Stimulated activated CD4-positive, alpha-beta T cell treated with anti-CD3 and anti-CD28 coated beads, Interleukin-1b, Interleukin-23, amount 100 ng/mL, for 24 hours (primary cell): ENCODE results near the gene GPR132.

Source experiments
- DNase-seq, 4 experiments: peaks; one replicate each; pipeline ENCODE4 v3.0.0-alpha.2; 2020; ENCODE audit warnings: low read depth in 4 of 4, low spot score in 1 of 4

The GPR132 gene

DNA sequence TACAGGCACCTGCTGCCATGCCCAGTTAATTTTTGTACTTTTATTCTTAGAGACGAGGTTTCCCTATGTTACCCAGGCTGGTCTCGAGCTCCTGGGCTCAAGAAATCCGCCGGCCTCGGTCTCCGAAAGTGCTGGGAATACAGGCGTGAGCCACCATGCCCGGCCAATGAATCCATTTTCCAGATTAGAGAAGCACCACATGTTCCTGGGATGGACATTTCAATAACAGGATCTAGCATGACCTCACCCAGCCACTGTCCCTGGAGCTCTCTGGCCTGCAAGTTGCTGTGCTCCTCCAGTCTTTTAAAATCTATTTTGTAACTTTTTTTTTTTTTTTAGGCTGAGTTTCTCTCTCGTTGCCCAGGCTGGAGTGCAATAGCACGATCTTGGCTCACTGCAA lies 2.2 kb downstream of the GPR132 start:
- DNase-seq = no peak

DNA sequence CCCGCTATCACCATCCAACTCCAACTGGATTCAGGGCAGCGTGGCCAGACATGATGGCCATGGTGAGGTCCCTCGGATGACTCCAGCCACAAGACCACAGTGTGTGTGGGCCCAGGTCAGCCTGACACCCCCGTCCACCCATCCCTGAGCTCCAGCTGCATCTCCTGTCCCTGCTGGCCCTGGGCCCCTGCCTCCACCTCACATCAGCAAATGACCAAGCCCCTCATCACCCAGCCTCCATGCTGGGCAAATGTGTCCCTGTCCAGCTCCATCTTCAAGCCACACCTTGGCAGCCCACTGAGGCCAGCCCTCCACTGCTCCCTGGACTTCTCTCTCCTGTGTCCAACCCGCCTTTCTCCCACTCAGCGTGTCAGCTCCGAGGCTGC lies 3.2 kb downstream of the GPR132 start:
- DNase-seq = no peak

DNA sequence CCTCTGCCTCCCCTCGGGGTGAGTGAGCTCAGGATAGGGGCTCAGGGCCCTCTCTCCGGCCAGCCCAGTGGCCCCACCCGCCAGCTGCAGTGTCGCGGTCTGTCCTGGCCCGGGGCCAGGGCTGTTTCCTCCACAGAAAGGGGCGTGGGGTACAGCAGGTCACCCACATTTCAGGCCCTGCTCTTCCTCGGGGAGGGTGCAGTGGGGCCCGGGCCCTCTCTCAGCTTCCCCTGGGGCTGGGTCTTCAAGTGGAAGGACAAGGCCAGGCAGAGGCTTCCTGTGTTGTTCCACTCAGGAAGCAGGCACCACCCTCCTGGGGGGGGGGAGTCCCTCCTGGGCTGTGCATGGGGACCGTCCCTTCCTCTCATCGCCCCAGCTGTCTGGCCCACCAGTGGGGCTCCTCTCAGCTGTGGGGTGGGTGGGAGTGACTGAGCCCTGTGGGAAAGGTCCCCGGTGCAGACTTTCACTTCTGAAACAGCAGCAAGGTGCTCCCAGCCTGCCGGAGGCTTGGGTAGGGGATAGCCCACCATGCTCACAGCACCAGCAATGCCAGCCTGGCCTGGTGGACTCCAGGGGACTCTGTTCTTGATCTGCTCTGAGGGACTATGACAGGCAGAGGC lies 3.7 kb downstream of the GPR132 start:
- peak in 2 of 4 experiments; percentile 52 to 71 for DNase-seq

DNA sequence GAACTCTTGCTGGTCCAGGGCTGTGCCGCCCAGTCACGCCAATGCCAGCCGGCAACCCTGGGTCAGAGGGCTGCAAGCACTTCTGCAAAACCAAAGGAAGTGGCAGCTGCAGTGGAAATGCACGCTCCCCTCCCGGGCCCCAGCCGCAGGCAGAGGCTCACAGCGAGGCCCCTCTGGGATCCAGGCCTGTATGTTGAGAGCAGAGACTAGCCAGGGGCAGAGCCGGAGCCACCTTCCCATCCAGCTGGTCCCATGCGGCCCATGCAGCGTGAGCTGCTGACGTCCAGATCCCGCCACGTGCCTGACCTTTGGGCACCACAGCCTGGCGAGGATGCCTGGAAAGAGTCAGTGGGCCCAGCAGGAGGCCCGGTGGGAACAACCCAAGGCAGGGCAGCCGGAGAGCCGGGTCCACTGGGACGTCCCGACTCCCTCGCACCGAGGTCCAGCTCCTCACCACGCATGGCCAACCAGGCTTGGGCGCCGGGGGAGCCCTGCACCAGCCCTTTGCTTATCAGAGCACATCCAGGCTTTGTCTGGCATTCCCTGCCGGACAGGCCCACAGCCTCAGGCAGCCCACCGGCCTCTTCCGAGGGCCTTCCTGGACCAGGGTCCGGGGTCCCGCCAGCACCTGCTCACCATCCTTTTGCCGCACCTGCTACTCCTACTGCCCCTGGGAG lies 4.3 kb downstream of the GPR132 start:
- DNase-seq = no peak

DNA sequence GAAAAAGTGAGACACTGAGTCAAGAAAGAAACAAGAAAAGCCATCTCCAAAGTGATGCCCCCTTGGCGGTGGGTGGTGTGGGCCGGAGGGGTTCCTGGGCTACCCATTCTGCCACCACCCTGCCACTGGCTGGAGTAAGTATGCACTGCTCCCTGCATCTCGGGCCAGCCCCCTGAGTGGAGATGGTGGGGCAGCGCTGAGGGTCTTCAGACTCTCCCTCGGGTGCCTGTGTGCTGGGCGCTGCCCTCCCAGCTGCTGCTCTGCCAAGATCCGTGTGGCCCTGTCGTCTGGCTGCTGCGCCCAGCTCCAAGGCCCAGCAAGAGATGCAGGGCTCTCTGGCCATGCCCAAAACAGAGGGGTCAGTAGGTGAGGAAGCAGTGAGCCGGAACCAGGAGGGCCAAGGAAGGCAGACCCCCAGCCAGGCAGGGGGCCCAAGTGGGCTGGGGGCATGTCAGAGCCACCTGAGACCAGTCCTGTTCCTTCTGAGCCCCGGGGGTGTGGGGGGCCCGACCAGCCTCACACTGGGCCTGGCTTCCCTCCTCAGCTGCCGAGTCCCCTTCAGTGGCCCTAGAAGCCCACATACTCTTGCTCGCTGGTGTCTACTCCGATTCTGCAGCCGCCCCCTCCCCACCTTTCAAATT lies 5.2 kb downstream of the GPR132 start:
- DNase-seq = no peak

DNA sequence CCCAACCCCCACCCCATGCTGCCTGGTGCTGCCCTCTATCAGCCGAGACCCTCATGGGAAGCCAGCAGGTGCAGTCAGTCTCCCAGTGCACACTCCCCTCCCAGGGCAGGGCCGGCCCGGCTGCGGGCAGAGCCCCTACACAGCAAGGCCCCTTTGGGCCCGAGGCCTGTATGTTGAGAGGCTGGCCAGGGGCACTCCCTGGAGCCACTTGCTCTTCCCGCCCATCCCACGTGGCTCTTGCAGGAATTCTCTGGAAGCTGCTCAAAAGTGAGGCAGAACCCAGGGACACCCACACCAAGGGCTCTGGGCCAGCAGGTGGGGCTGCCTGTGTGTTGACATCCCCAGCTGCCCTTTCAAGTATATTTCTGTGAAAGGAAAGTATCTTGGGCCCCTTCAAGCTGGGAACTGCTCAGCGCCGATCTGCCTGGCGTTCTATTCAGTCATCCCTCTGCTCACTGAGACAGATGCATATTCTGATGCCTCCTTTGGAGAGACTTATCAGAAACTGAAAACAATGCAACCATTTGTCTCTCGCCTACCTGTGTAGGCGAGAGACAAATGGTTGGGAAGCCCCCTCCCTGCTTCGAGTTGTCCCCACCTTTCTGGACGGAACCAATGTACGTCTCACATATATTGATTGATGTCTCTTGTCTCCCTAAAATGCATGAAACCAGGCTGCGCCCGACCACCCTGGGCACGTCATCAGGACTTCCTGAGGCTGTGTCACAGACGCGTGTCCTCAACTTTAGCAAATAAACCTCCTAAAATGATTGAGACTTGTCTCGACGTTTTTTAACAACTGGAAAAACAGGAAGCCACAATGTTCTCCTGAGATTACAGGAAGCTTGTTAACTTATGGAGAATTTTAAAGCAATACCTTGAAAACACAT lies 6.0 kb downstream of the GPR132 start:
- DNase-seq = no peak

DNA sequence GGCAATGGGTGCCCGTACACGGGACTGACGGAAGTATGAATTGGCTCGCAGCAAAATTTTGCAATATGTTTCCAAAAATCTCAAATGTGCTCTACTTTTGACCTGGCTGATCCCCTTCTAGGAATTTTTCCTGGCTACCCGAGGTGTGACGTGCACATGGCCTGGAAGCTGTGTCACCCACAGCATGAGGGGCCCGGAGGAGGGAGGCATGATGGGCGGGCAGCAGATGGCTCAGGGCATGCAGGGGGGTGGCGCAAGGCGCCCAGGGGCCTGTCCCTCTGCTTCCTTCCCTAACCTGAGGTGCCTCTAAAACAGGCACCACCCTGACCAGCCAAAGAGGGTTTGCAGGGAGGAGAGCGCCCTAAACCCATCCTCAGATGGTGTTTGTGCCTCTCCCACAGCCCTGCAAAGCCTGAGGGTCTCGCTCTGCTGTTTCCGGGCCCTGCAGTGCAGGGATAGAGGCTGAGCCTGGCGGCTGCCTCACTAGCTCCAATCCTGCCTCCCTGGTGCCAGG lies 6.7 kb downstream of the GPR132 start:
- DNase-seq = no peak

DNA sequence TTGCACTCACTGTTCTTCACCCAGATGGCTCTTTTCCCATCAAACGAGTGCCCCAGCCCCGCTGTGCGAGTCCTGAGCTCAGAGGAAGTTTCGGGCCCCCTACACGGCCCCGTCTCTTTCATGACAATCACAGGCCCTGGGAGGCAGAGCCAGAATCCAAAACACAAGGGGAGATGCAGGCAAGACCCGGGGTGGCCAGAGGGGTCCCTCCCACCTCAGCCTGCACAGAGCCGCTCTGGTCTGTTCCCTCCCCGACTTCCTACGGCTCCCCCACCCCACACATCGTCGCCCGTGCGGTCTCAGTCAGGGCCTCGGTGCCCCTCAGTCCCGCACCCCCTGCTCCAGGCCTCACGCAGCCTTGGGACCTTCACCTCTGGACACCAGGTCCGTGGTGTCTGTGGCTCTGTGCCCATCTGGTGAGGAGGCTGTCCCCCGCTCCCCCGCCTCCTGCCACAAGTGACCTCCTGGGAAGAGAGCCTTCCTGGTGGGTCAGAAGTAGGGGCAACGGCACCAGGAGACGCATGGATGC lies 8.9 kb downstream of the GPR132 start:
- DNase-seq = no peak

DNA sequence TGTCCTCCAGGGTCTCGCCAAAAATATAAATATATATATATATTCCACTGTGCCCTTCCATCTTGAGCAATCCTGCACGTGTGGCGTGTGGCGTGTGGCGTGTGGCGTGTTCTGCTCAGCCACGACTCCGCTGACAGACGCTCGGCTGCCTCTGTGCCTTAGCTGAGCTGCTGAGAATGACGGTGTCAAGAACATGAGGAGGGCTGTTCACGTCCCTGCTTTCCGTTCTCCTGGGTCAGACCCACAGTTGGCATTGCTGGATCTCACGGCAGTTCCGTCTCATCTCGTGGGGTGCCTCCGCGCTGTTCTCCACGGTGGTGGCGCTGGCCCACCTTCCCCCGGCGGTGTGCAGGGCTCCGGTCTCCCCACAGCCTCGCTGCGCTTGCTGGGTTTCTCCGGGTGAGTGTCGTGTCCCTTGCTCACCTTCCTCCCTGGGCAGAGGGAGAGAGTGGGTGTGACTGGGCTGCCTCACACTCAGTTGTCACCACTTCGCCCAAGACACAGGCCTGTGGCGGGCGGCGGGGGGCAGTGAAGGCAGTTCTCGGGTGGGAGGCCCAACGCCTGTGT lies 9.4 kb downstream of the GPR132 start:
- DNase-seq = no peak

DNA sequence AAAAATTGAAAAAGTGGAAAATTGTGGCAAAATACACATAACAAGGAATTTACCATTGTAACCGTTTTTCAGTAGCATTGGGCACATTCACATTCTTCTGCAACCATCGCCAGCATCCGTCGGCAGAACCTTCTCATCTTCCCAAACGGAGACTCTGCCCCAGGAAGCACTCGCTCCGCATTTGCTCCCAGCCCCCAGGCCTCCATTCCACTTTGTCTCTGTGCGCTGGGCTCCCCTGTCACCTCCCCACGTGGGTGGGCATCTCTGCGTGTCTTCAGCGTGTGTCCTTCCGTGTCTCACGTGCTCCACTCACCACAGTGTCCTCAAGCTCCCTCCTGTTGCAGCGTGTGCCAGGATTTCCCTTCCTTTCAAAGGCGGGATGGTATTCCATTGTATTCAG lies 9.9 kb downstream of the GPR132 start:
- no peak for DNase-seq

DNA sequence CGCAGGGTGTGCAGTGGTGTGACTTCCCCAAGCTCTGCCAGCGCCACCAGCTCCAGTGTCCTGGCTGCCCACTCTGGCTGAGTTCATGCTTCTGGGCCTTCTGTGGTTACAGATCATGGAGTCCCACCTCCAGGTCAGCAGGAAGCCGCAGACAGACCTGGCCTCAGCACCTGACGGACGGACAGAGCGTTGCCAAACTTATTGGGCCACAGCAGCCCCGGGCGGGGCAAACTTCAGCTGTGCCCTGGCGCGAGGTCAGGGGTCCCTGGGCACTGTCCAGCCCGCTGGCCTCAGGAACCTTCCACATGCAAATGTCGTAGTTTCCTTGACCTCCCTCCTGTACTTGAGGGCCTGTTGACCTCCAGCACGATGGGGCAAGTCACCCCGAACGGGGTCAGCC lies 11.2 kb downstream of the GPR132 start:
- no peak for DNase-seq

DNA sequence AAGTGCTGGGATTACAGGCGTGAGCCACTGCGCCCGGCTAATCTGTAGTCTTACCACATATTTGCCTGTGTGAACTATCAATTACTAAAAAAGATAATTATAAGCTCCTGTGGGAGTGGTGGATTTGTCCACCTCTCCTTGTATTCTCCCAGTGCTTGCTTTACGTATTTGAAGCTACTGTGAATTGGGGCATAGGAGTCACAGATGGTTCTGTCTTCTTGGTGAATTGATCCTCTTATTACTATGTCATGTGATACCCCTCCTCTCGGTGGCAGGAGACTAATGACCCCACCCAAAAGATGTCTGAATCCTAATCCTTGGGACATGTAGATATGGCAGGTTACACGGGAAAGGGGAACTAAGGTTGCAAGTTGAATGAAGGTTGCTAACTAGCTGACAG lies 11.8 kb downstream of the GPR132 start:
- no peak for DNase-seq

DNA sequence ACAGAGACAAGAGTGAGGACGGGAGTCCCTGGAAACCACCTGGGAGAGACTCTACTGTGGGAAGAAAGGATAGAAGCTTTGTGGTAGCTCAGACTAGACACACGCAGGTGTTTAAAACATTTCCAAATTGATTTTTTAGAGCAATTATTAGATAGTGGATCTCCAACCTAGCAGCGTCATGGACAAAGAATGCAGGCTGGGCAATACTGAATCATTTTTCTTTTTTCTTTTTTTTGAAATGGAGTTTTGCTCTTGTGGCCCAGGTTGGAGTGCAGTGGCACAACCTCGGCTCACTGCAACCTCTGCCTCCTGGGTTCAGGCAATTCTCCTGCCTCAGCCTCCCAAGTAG lies 13.1 kb downstream of the GPR132 start:
- no peak for DNase-seq

DNA sequence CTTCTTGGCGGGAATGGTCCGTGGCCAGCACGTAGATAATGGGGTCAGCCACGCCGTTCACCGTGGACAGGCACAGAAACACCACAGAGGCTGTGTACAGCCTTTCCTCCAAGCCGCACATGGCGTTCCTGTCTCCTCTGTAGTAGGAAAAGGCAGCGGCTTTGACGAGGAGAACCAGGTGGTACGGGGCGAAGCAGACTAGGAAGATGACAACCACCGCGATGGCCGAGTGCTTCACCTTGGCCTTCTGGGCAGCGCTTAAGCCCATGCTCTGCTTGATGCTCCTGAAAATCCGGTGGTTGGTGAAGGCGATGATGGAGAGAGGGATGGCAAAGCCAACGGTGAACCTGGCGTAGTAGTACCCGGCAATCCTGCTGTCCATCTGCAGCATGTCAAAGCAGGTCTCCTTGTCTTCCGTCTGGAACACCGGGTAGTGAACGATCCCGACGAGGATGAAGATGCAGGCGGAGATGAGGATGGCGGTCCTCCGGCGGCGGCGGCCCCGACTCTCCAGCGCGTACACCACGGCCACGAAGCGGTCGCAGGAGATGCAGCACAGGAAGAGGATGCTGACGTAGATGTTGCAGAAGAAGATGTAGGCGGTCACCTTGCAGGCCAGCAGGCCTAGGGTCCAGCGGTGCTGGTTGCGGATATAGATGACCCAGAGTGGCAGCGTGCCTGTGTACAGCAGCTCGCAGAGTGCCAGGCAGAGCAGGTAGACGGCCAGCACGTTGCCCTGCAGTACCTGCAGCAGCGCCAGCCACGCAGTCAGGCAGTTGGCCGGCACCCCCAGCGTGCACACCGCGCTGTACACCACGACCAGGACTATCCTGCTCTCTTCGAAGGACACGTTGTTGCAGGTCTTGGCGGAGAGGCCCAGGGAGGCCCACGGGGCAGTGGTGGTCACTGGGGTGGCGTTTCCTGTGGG lies 13.8 kb downstream of the GPR132 start:
- DNase-seq = no peak

DNA sequence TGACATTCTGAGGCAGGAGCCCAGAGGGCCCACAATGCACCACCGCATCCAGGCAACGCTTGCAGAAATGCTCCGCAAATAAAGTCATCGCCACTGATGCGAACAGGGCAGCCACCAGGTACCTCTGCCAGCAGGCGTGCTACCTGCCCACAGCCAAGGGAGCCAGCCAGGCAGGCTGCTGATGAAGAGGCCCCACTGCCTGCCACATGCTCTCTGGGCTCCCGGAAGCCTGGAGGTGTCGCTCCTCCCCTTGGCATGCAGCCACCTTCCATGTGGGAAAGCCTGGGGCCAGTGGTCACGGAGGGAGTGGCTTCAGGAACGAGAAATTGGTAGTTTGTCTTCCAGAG lies 14.7 kb downstream of the GPR132 start:
- DNase-seq = no peak

DNA sequence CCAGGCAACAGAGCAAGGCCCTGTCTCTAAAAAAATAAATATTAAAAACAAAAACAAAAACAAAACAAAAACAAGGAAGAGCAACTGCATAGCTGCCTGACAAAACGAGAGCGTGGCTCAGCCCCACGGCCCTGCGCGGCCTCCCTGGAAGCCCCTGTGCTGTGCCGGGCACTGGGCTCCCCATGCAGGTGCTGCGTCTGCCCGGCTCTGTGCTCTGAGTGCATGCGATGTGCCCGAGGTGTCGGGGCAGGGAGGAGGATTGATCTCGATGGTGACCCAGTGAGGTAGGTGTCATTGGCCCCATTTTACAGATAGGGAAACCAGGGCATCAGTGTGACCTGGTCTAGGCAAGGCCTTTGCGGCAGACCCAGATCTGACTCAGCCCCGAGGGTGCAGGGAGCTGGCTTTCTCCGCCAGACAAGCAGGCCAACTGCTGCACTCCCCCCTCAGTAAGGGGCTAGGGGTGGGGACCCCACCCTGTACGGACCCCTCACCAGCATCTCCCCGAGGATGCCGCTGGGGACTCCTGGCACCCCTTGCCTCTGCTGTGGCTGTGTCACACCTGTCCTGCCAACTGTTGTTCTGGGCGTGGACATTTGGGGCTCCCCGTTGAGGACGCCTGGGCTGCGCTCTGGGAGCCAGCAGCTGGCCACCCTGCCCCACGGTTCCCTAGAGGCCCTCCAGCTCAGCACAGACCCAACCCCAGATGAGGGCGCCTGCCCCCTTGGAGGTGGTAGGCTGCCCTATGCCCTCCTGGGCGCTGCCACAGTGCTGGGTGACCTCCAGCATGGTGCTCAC lies 15.3 kb downstream of the GPR132 start:
- DNase-seq = no peak

DNA sequence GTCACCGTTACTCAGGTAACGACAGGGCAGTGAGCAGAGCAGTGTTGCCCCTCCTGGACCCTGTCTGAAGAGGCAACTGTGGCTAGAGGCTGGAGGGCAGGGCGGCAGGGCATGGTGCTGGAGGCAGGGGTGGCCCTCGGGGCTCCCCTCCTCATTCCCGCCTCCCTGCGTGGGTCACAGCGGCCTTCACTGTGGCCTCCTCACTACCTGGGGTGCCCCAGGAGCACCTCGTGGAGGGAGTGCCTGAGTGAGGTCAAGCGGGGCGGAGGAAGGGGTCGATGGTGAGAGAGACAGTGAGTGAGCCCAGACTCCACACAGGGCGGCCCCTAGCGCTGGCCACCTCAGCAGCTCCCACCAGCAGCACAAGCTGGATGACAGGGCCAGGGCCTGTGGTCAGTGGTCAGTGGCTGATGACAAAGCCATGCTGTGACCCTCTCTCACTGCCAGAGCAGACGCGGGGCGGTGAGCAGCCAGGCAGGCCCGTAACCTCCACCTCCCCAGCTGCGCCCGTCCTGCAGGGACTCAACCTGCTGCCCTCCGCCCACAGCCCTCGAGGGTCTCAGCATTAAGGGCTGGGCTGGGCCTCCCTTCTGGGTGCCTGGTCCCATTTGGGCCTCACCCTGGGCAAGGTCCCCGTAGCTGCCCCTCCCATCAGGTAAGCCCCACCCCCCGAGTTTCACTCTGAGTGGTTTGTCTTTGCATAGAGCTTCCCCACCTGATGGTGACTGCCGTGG lies 17.8 kb downstream of the GPR132 start:
- no peak for DNase-seq

DNA sequence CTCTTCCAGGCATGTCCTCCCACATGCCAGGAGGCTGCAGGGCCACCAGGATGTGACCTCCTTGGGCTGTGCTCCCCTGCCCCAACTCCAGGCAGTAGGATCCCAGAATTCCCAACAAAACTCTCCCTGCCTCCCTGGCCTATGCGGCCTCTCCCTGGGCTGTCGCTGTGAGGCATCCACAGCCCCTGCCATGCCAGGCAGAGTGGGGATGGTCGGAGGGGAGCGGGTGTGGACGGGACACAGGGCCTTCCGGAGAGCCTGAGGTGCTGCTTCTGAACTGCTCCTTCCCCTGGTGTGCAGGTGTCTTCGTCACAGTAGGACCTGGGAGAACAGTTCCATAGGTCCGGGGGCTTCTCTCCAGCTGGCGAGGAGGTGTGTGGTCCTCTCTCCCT lies 18.3 kb downstream of the GPR132 start:
- no peak for DNase-seq
